ENCODE data around the gene LDLRAD3.

LDLRAD3 gene

DNA sequence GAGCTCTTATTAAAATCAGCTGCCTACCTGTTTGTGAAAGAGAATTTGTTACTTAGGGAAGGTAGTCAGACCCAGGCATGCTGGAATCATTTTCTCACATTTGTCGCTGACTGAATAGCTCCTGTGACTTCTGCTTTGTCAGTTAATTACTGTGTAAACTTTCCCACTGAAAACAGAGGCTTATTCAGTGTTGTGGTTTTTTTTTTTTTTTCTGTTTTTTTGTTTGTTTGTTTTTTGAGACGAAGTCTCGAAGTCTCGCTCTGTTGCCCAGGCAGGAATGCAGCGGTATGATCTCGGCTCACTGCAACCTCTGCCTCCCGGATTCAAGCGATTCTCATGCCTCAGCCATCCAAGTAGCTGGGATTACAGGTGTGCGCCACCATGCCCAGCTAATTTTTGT lies 5.6 kb upstream of the LDLRAD3 start:
- H3K27me3 ChIP-seq (ENCODE audit: control insufficient read depth, low read length) = no peaks in the 10 kb centered on the region
- H3F3A ChIP-seq (ENCODE audit: control insufficient read depth, insufficient read depth) = no peaks in the 10 kb centered on the region
- H4K20me1 ChIP-seq (ENCODE audit: control insufficient read depth, insufficient read depth, low read depth, low read length) = no peaks in the 10 kb centered on the region
- TF ChIP-seq EZH2phosphoT487 (IDR thresholded peaks at IDR 0.05; ENCODE audit: borderline replicate concordance, low read length) = no peak
- TF ChIP-seq CTCF (IDR thresholded peaks at IDR 0.05; ENCODE audit: low read depth, low read length, poor library complexity, severe bottlenecking) = no peak
- H3K27ac ChIP-seq (ENCODE audit: low read depth, low read length) = no peak overlapping the region
- no peaks in the 10 kb centered on the region for H3K36me3 ChIP-seq (ENCODE audit: control insufficient read depth, low read length)
- H3K9me2 ChIP-seq (replicated peaks; ENCODE audit: control insufficient read depth, low read length) = no peaks in the 10 kb centered on the region
- H3K4me1 ChIP-seq (ENCODE audit: control insufficient read depth, low read length) = no peaks in the 10 kb centered on the region
- no peaks in the 10 kb centered on the region for H3K9me3 ChIP-seq (ENCODE audit: control insufficient read depth, insufficient read depth, low read length)
- H3K4me3 ChIP-seq (ENCODE audit: low read length) = no peak overlapping the region
- no peaks in the 10 kb centered on the region for H3K79me2 ChIP-seq (ENCODE audit: control insufficient read depth, low read length)
- H3K4me2 ChIP-seq (ENCODE audit: low read length) = no peak overlapping the region

GRCh38 chr11:35943309-35943708 lies 553 bp upstream of the LDLRAD3 start:
- H3K36me3 ChIP-seq (ENCODE audit: control insufficient read depth, low read length) = no peaks in the 10 kb centered on the region
- no peak overlapping the region for H3K27ac ChIP-seq (ENCODE audit: low read depth, low read length)
- H3K79me2 ChIP-seq (ENCODE audit: control insufficient read depth, low read length) = no peaks in the 10 kb centered on the region
- no peaks in the 10 kb centered on the region; the same call in 1 of the 2 replicates for H3K9me3 ChIP-seq (ENCODE audit: control insufficient read depth, insufficient read depth, low read length)
- H3F3A ChIP-seq (ENCODE audit: control insufficient read depth, insufficient read depth) = no peaks in the 10 kb centered on the region
- H4K20me1 ChIP-seq (ENCODE audit: control insufficient read depth, insufficient read depth, low read depth, low read length) = no peaks in the 10 kb centered on the region
- H3K4me1 ChIP-seq (ENCODE audit: control insufficient read depth, low read length) = no peaks in the 10 kb centered on the region
- TF ChIP-seq EZH2phosphoT487 (IDR thresholded peaks at IDR 0.05; ENCODE audit: borderline replicate concordance, low read length) = no peak
- no peak for TF ChIP-seq CTCF (IDR thresholded peaks at IDR 0.05; ENCODE audit: low read depth, low read length, poor library complexity, severe bottlenecking)
- H3K4me3 ChIP-seq (ENCODE audit: low read length) = no peak overlapping the region
- no peak overlapping the region for H3K4me2 ChIP-seq (ENCODE audit: low read length)
- no peaks in the 10 kb centered on the region for H3K9me2 ChIP-seq (replicated peaks; ENCODE audit: control insufficient read depth, low read length)
- no peaks in the 10 kb centered on the region for H3K27me3 ChIP-seq (ENCODE audit: control insufficient read depth, low read length)

GRCh38 chr11:35944503-35945136 lies 758 bp downstream of the LDLRAD3 start:
- no peaks in the 10 kb centered on the region for H3F3A ChIP-seq (ENCODE audit: control insufficient read depth, insufficient read depth)
- H3K79me2 ChIP-seq (ENCODE audit: control insufficient read depth, low read length) = no peaks in the 10 kb centered on the region
- H4K20me1 ChIP-seq (ENCODE audit: control insufficient read depth, insufficient read depth, low read depth, low read length) = no peaks in the 10 kb centered on the region
- H3K9me3 ChIP-seq (ENCODE audit: control insufficient read depth, insufficient read depth, low read length) = no peaks in the 10 kb centered on the region; the same call in 1 of the 2 replicates
- H3K4me3 ChIP-seq (ENCODE audit: low read length) = no peak overlapping the region
- H3K27ac ChIP-seq (ENCODE audit: low read depth, low read length) = no peak overlapping the region
- no peak for TF ChIP-seq CTCF (IDR thresholded peaks at IDR 0.05; ENCODE audit: low read depth, low read length, poor library complexity, severe bottlenecking)
- TF ChIP-seq EZH2phosphoT487 (IDR thresholded peaks at IDR 0.05; ENCODE audit: borderline replicate concordance, low read length) = no peak
- H3K9me2 ChIP-seq (replicated peaks; ENCODE audit: control insufficient read depth, low read length) = no peaks in the 10 kb centered on the region
- H3K27me3 ChIP-seq (ENCODE audit: control insufficient read depth, low read length) = no peaks in the 10 kb centered on the region
- no peaks in the 10 kb centered on the region for H3K36me3 ChIP-seq (ENCODE audit: control insufficient read depth, low read length)
- no peaks in the 10 kb centered on the region for H3K4me1 ChIP-seq (ENCODE audit: control insufficient read depth, low read length)
- H3K4me2 ChIP-seq (ENCODE audit: low read length) = no peak overlapping the region

All from DOHH2 (cell line).